ENCODE results near the gene FMNL1. TPM values are rescaled to one million over a fixed set of nuclear protein-coding genes. Genes with fewer than 3 reads are reported as not detected.

FMNL1 gene
- total and polyA plus RNA-seq, 2 experiments from 2014 or later, result 1.4 to 4.2 TPM

GRCh38 chr17:45235416-45236281, 14.0 kb downstream of the FMNL1 start:
- Histone ChIP-seq H3K27me3 (replicated peaks; ENCODE audit: insufficient read depth) (no peaks in the 10 kb centered on the region), H4K20me1 (ENCODE audit: insufficient read depth) (no peaks in the 10 kb centered on the region), H3F3A (ENCODE audit: insufficient read depth) (no peaks in the 10 kb centered on the region), H3K4me3 (no peak overlapping the region), H3K9ac (no peak overlapping the region), H3K4me2 (ENCODE audit: unreplicated experiment) (no peak overlapping the region), H3K9me3 (ENCODE audit: low read depth) (no peaks in the 10 kb centered on the region), H3K9me2 (ENCODE audit: insufficient read depth) (no peaks in the 10 kb centered on the region), H3K27ac (no peak overlapping the region), H2AFZ (no peak overlapping the region), H3K36me3 (ENCODE audit: low read depth) (no peaks in the 10 kb centered on the region), H3K79me2 (ENCODE audit: insufficient read depth) (no peaks in the 10 kb centered on the region), H3K4me1 (ENCODE audit: insufficient read depth) (peaks cover 16% of the 10 kb centered on the region)
- peak; percentile 75 for DNase-seq
- WGBS, 2 experiments (ENCODE audit: low coverage in 1 of 2, low lambda C conversion rate in 2 of 2, missing lambda C conversion rate in 2 of 2), result 61 to 63% methylated on average over 20 of the region's 20 CpGs
- no peak for TF ChIP-seq EZH2 (IDR thresholded peaks at IDR 0.05; ENCODE audit: insufficient read depth, poor library complexity, severe bottlenecking)
- TF ChIP-seq EZH2phosphoT487 (IDR thresholded peaks at IDR 0.05; ENCODE audit: insufficient read depth, low read depth), result no peak
- in situ Hi-C loops (cut with MboI), result no loop called here

- no peak overlapping the region for H2AFZ ChIP-seq
- H3K9me2 ChIP-seq (ENCODE audit: insufficient read depth), result no peaks in the 10 kb centered on the region
- TF ChIP-seq EZH2phosphoT487 (IDR thresholded peaks at IDR 0.05; ENCODE audit: insufficient read depth, low read depth) (no peak), EZH2 (IDR thresholded peaks at IDR 0.05; ENCODE audit: insufficient read depth, poor library complexity, severe bottlenecking) (no peak)
- H3K27ac ChIP-seq, result no peak overlapping the region
- H3F3A ChIP-seq (ENCODE audit: insufficient read depth), result no peaks in the 10 kb centered on the region
- no peak overlapping the region for H3K4me2 ChIP-seq (ENCODE audit: unreplicated experiment)
- H3K9ac ChIP-seq, result no peak overlapping the region
- H3K4me3 ChIP-seq, result no peak overlapping the region
- H3K36me3 ChIP-seq (ENCODE audit: low read depth), result no peaks in the 10 kb centered on the region
- H3K4me1 ChIP-seq (ENCODE audit: insufficient read depth), result peaks cover 11% of the 10 kb centered on the region
- H3K27me3 ChIP-seq (replicated peaks; ENCODE audit: insufficient read depth), result no peaks in the 10 kb centered on the region
- no peak for DNase-seq
- in situ Hi-C loops (cut with MboI), result no loop called here
- no peaks in the 10 kb centered on the region for H3K9me3 ChIP-seq (ENCODE audit: low read depth)
- H3K79me2 ChIP-seq (ENCODE audit: insufficient read depth), result no peaks in the 10 kb centered on the region
- 71 to 72% methylated on average over 5 of the region's 5 CpGs for WGBS, 2 experiments (ENCODE audit: low coverage in 1 of 2, low lambda C conversion rate in 2 of 2, missing lambda C conversion rate in 2 of 2)
- H4K20me1 ChIP-seq (ENCODE audit: insufficient read depth), result no peaks in the 10 kb centered on the region
Observed at GRCh38 chr17:45236282-45236606, 14.6 kb downstream of the FMNL1 start.

DNA sequence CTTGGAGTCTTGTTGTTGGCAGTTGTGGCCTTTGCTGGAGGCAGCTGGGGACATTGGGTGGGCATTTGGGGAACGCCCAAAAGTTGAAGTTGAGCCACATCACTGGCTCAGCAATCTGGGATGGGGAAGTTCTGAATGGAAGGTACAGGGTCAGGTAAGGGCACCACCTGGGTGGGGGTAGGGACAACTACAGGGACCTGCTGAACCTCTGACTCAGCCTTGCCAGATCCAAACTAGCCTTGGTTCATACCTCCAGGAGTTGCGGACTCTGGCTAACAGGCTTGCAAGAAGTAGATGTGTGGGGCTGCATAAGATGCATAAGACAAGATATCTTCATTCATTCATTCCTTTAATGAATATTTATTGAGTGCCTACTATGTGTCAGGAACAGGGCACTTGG, 16.0 kb downstream of the FMNL1 start:
- Histone ChIP-seq H3K4me3 (no peak overlapping the region), H4K20me1 (ENCODE audit: insufficient read depth) (no peaks in the 10 kb centered on the region), H3K4me2 (ENCODE audit: unreplicated experiment) (no peak overlapping the region), H2AFZ (no peak overlapping the region), H3K9ac (no peak overlapping the region), H3K27ac (no peak overlapping the region), H3K9me3 (ENCODE audit: low read depth) (no peaks in the 10 kb centered on the region), H3K4me1 (ENCODE audit: insufficient read depth) (peaks cover 9% of the 10 kb centered on the region), H3K9me2 (ENCODE audit: insufficient read depth) (no peaks in the 10 kb centered on the region), H3K27me3 (replicated peaks; ENCODE audit: insufficient read depth) (no peaks in the 10 kb centered on the region), H3K36me3 (ENCODE audit: low read depth) (no peaks in the 10 kb centered on the region), H3K79me2 (ENCODE audit: insufficient read depth) (no peaks in the 10 kb centered on the region), H3F3A (ENCODE audit: insufficient read depth) (no peaks in the 10 kb centered on the region)
- no peak for DNase-seq
- 95 to 96% methylated on average over 2 of the region's 2 CpGs for WGBS, 2 experiments (ENCODE audit: low coverage in 1 of 2, low lambda C conversion rate in 2 of 2, missing lambda C conversion rate in 2 of 2)
- no peak for TF ChIP-seq EZH2phosphoT487 (IDR thresholded peaks at IDR 0.05; ENCODE audit: insufficient read depth, low read depth)
- TF ChIP-seq EZH2 (IDR thresholded peaks at IDR 0.05; ENCODE audit: insufficient read depth, poor library complexity, severe bottlenecking), result no peak
- in situ Hi-C loops (cut with MboI), result no loop called here

DNA sequence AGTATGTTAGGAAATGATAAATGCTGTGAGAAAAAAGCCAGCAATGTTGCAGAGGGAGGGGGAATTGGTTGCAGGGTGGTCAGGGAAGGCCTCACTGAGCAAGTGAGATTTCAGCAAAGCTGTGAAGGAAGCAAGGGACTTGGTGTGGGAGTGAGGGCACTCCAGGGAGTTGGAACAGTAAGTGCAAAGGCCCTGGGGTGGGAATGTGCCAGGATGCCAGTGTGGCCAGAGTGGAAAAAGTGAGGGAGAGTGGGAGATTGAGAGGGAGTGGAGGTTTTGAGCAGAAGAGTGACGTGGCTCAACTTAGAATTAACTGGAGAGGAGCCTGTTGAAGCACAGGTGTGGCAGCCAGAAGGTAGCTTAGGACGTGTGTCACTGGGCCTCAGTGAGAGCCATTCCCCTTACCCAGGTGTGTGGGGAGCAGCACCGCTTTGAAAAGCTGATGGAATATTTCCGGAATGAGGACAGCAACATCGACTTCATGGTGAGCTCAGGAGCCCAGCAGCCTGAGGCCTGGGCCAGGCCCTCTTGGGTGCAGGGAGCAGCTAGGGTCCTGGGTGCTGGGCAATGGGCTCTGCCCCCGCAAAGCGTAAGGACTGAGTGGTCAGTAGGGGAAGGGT, 16.6 kb downstream of the FMNL1 start:
- Histone ChIP-seq H4K20me1 (ENCODE audit: insufficient read depth) (no peaks in the 10 kb centered on the region), H3K27me3 (replicated peaks; ENCODE audit: insufficient read depth) (no peaks in the 10 kb centered on the region), H3K4me1 (ENCODE audit: insufficient read depth) (peaks cover 9% of the 10 kb centered on the region), H3K4me2 (ENCODE audit: unreplicated experiment) (no peak overlapping the region), H3K9ac (no peak overlapping the region), H2AFZ (no peak overlapping the region), H3K79me2 (ENCODE audit: insufficient read depth) (no peaks in the 10 kb centered on the region), H3K36me3 (ENCODE audit: low read depth) (no peaks in the 10 kb centered on the region), H3K9me3 (ENCODE audit: low read depth) (no peaks in the 10 kb centered on the region), H3K9me2 (ENCODE audit: insufficient read depth) (no peaks in the 10 kb centered on the region), H3K4me3 (no peak overlapping the region), H3F3A (ENCODE audit: insufficient read depth) (no peaks in the 10 kb centered on the region), H3K27ac (no peak overlapping the region)
- 95 to 97% methylated on average over 7 of the region's 7 CpGs for WGBS, 2 experiments (ENCODE audit: low coverage in 1 of 2, low lambda C conversion rate in 2 of 2, missing lambda C conversion rate in 2 of 2)
- in situ Hi-C loops (cut with MboI), result no loop called here
- no peak for DNase-seq
- TF ChIP-seq EZH2 (IDR thresholded peaks at IDR 0.05; ENCODE audit: insufficient read depth, poor library complexity, severe bottlenecking), result no peak
- TF ChIP-seq EZH2phosphoT487 (IDR thresholded peaks at IDR 0.05; ENCODE audit: insufficient read depth, low read depth), result no peak
